Osteocyte (in vitro differentiated cells): ENCODE results near the gene ERRFI1. TPM values are rescaled to one million over a fixed set of nuclear protein-coding genes. Genes with fewer than 3 reads are reported as not detected.
"Not testable (repeated sequence)": the region's sequence is repeated elsewhere in the genome, so short reads cannot be mapped to it uniquely, and the experiment has no call there.

Experiments
- DNase-seq: peaks from one replicate; pipeline ENCODE4 v3.0.0; 2021; ENCODE audit warnings: mixed read lengths; ENCODE audit not compliant: unreplicated experiment; ENCODE audit errors: extremely low spot score
- H3K27ac Mint-ChIP-seq: one replicate; pipeline ENCODE4 v1.8.0; 2021; ENCODE audit warnings: mild to moderate bottlenecking, mixed read lengths; ENCODE audit not compliant: unreplicated experiment
- H3K27me3 Mint-ChIP-seq: one replicate; pipeline ENCODE4 v1.8.0; 2021; ENCODE audit warnings: mixed read lengths; ENCODE audit not compliant: unreplicated experiment
- H3K36me3 Mint-ChIP-seq: one replicate; pipeline ENCODE4 v1.8.0; 2021; ENCODE audit warnings: mixed read lengths; ENCODE audit not compliant: unreplicated experiment
- H3K4me1 Mint-ChIP-seq: one replicate; pipeline ENCODE4 v1.8.0; 2021; ENCODE audit warnings: mixed read lengths; ENCODE audit not compliant: unreplicated experiment
- H3K4me3 Mint-ChIP-seq: one replicate; pipeline ENCODE4 v1.8.0; 2021; ENCODE audit warnings: mild to moderate bottlenecking, moderate library complexity, mixed read lengths; ENCODE audit not compliant: unreplicated experiment
- H3K9me3 Mint-ChIP-seq: one replicate; pipeline ENCODE4 v1.8.0; 2021; ENCODE audit warnings: mixed read lengths; ENCODE audit not compliant: unreplicated experiment
- total RNA-seq: library from RNA; stranded (reverse); gene quantifications from 2 replicates; pipeline ENCODE4 v1.2.1, GENCODE V29; 2021
- TF ChIP-seq, protein P1 (sequence below): fragments of 200-600 bp; sonication (generic); IDR thresholded peaks from 2 replicates; pipeline ENCODE4 v1.5.0; 2021; ENCODE audit warnings: antibody characterized with exemption, mild to moderate bottlenecking, moderate library complexity

The ERRFI1 gene
- total RNA-seq, 1 donor from 2014 or later = 96.6 TPM

DNA sequence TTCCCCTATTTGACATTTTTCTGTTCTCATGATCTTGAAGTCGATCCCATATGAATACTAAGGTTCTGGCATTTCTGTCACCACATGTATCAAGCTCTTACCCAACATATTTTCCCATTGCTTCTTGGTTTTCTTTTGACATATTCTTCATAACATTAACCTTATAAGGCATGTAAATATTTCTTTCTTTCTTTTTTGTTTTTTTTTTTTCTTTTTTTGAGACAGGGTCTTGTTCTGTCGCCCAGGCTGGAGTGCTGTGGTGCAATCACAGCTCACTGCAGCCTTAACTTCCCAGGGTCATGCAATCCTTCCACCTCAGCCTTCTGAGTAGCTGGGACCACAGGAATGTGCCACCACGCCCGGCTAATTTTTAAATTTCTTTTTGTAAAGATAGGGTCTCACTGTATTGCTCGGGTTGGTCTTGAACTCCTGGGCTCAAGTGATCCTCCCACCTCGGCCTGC, 33.1 kb upstream of the ERRFI1 start:
- TF ChIP-seq, protein P1, sequence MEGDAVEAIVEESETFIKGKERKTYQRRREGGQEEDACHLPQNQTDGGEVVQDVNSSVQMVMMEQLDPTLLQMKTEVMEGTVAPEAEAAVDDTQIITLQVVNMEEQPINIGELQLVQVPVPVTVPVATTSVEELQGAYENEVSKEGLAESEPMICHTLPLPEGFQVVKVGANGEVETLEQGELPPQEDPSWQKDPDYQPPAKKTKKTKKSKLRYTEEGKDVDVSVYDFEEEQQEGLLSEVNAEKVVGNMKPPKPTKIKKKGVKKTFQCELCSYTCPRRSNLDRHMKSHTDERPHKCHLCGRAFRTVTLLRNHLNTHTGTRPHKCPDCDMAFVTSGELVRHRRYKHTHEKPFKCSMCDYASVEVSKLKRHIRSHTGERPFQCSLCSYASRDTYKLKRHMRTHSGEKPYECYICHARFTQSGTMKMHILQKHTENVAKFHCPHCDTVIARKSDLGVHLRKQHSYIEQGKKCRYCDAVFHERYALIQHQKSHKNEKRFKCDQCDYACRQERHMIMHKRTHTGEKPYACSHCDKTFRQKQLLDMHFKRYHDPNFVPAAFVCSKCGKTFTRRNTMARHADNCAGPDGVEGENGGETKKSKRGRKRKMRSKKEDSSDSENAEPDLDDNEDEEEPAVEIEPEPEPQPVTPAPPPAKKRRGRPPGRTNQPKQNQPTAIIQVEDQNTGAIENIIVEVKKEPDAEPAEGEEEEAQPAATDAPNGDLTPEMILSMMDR = no peak
- no peak overlapping the region for H3K4me3 Mint-ChIP-seq
- H3K27ac Mint-ChIP-seq = peak overlapping the region; percentile 80
- H3K4me1 Mint-ChIP-seq = peaks cover 49% of the 10 kb centered on the region
- H3K27me3 Mint-ChIP-seq = no peaks in the 10 kb centered on the region
- DNase-seq = no peak
- H3K36me3 Mint-ChIP-seq = no peaks in the 10 kb centered on the region
- H3K9me3 Mint-ChIP-seq = no peaks in the 10 kb centered on the region

- Mint-ChIP-seq H3K27ac (peak overlapping the region; percentile 80), H3K4me1 (peaks cover 45% of the 10 kb centered on the region)
- not testable (repeated sequence) for H3K36me3 Mint-ChIP-seq, H3K4me3 Mint-ChIP-seq, DNase-seq, H3K9me3 Mint-ChIP-seq, H3K27me3 Mint-ChIP-seq
These were observed 31.7 kb upstream of the ERRFI1 start for GRCh38 chr1:8057779-8058178.

GRCh38 chr1:8055973-8056372, 29.9 kb upstream of the ERRFI1 start:
- no peak overlapping the region for H3K4me3 Mint-ChIP-seq
- no peaks in the 10 kb centered on the region for H3K9me3 Mint-ChIP-seq
- H3K4me1 Mint-ChIP-seq = peaks cover 31% of the 10 kb centered on the region
- TF ChIP-seq, protein P1 = no peak
- DNase-seq = no peak
- no peaks in the 10 kb centered on the region for H3K36me3 Mint-ChIP-seq
- H3K27me3 Mint-ChIP-seq = no peaks in the 10 kb centered on the region
- H3K27ac Mint-ChIP-seq = no peak overlapping the region

DNA sequence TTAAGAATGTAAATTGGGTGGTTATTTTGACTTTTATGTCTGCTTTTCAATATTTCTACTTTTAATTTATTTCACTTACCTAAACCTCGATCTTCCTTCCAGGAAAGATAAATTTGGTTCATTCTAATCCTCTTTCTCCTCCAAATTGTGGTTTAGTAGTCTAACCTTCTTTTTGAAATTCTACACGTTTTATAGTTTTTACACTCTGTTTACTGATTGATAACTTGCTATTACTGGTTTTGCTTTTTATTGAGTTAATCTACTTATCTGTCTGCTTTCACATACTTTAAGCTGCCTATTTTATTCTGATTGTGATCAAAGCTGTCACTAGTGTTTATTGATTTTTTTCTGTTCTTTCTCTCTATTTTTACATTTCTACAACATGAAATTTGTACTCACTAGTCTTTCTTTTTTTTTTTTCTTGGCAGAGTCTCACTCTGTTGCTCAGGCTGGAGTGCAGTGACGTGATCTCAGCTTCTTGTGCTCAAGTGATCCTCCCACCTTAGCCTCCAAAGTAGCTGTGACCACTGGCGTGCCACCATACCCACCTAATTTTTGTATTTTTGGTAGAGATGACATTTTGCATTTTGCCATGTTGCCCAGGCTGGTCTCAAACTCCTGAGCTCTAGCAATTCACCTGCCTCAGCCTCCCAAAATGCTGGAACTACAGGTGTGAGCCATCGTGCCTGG, 27.9 kb upstream of the ERRFI1 start:
- TF ChIP-seq, protein P1 = no peak
- Mint-ChIP-seq H3K4me3 (no peak overlapping the region), H3K4me1 (peaks cover 21% of the 10 kb centered on the region), H3K27ac (no peak overlapping the region), H3K27me3 (no peaks in the 10 kb centered on the region), H3K9me3 (no peaks in the 10 kb centered on the region), H3K36me3 (no peaks in the 10 kb centered on the region)
- DNase-seq = no peak

- Mint-ChIP-seq H3K27me3 (no peaks in the 10 kb centered on the region), H3K4me1 (peaks cover 31% of the 10 kb centered on the region), H3K9me3 (no peaks in the 10 kb centered on the region), H3K36me3 (no peaks in the 10 kb centered on the region), H3K27ac (no peak overlapping the region), H3K4me3 (no peak overlapping the region)
- DNase-seq = no peak
- TF ChIP-seq, protein P1 = no peak
These were observed 25.5 kb upstream of the ERRFI1 start for GRCh38 chr1:8051650-8052049.

- Mint-ChIP-seq H3K27ac (peak overlapping the region; percentile 68), H3K4me1 (peaks cover 39% of the 10 kb centered on the region)
- not testable (repeated sequence) for H3K4me3 Mint-ChIP-seq, H3K9me3 Mint-ChIP-seq, DNase-seq, H3K36me3 Mint-ChIP-seq, H3K27me3 Mint-ChIP-seq
These were observed 23.1 kb upstream of the ERRFI1 start for GRCh38 chr1:8049229-8049628.
